Measurements from ENCODE around the gene HRH2.

HRH2 gene

GRCh38 chr5:175737481-175737880 is 79.6 kb downstream of the HRH2 start:
- no peak for TF ChIP-seq FOXP2 (optimal IDR thresholded peaks at IDR 0.05; ENCODE audit: borderline replicate concordance, extremely low read depth, extremely low read length, insufficient read depth)
- TF ChIP-seq, protein P1, sequence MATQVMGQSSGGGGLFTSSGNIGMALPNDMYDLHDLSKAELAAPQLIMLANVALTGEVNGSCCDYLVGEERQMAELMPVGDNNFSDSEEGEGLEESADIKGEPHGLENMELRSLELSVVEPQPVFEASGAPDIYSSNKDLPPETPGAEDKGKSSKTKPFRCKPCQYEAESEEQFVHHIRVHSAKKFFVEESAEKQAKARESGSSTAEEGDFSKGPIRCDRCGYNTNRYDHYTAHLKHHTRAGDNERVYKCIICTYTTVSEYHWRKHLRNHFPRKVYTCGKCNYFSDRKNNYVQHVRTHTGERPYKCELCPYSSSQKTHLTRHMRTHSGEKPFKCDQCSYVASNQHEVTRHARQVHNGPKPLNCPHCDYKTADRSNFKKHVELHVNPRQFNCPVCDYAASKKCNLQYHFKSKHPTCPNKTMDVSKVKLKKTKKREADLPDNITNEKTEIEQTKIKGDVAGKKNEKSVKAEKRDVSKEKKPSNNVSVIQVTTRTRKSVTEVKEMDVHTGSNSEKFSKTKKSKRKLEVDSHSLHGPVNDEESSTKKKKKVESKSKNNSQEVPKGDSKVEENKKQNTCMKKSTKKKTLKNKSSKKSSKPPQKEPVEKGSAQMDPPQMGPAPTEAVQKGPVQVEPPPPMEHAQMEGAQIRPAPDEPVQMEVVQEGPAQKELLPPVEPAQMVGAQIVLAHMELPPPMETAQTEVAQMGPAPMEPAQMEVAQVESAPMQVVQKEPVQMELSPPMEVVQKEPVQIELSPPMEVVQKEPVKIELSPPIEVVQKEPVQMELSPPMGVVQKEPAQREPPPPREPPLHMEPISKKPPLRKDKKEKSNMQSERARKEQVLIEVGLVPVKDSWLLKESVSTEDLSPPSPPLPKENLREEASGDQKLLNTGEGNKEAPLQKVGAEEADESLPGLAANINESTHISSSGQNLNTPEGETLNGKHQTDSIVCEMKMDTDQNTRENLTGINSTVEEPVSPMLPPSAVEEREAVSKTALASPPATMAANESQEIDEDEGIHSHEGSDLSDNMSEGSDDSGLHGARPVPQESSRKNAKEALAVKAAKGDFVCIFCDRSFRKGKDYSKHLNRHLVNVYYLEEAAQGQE (IDR thresholded peaks at IDR 0.05; ENCODE audit: insufficient read depth in 1 of 2, low read depth in 2 of 2, low read length in 2 of 2): no peak
- TF ChIP-seq POLR2AphosphoS5 (IDR thresholded peaks at IDR 0.05; ENCODE audit: low read depth, low read length): no peak

DNA sequence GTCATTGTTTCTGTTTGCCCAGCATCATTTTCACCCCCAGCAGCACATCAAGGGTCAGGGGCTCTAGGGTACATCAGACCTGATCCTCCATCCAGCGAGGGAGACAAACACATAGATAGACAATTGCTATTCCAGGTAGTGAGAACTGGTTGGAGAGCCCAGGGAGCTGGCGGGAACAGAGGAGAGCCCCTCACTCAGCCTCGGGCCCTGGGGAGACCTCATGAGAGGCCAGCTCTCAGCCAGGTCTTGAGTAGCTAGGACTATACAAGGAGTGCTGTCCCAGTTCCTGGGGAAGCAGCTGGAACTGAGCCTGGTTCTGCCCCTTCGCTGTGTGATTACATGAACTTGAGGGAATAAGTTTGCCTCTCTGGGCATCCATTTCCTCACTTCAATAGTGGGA is 80.3 kb downstream of the HRH2 start:
- TF ChIP-seq POLR2AphosphoS5 (IDR thresholded peaks at IDR 0.05; ENCODE audit: low read depth, low read length) (no peak), TAF1 (IDR thresholded peaks at IDR 0.05; ENCODE audit: borderline replicate concordance, insufficient read depth, low read length) (no peak), FOXP2 (optimal IDR thresholded peaks at IDR 0.05; ENCODE audit: borderline replicate concordance, extremely low read depth, extremely low read length, insufficient read depth) (no peak), SIN3A (IDR thresholded peaks at IDR 0.05; ENCODE audit: borderline replicate concordance, insufficient read depth, low read length) (no peak)
- TF ChIP-seq, protein P1 (IDR thresholded peaks at IDR 0.05; ENCODE audit: insufficient read depth in 1 of 2, low read depth in 2 of 2, low read length in 2 of 2): no peak

DNA sequence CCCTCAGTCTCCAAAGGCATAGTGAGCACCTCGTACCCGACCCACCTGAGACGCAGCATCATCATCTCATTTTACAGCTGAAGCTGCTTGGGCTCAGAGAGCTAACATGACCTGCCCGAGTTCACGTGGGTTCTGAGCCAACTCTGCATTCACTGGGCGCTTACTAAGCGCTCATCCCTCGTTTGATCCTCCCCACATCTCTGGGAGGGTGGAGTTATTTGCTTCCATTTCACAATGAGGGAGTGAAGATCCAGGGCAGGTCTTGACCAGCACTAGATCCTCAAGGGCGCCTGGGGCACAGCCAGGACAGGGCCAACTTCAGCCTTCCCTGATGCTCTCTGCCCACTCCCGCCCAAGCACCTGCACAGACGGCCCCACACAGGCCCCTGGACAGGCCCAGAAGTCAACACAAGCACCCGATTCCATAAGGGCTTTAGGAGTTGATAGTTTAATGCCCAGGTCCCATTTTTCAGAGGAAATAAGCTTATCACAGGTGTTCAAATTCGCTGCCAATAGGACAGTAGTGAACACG is 80.8 kb downstream of the HRH2 start:
- TF ChIP-seq, protein P1 (IDR thresholded peaks at IDR 0.05; ENCODE audit: insufficient read depth in 1 of 2, low read depth in 2 of 2, low read length in 2 of 2): no peak
- no peak for TF ChIP-seq POLR2AphosphoS5 (IDR thresholded peaks at IDR 0.05; ENCODE audit: low read depth, low read length)
- TF ChIP-seq SIN3A (IDR thresholded peaks at IDR 0.05; ENCODE audit: borderline replicate concordance, insufficient read depth, low read length): no peak
- no peak for TF ChIP-seq TAF1 (IDR thresholded peaks at IDR 0.05; ENCODE audit: borderline replicate concordance, insufficient read depth, low read length)
- no peak for TF ChIP-seq FOXP2 (optimal IDR thresholded peaks at IDR 0.05; ENCODE audit: borderline replicate concordance, extremely low read depth, extremely low read length, insufficient read depth)

DNA sequence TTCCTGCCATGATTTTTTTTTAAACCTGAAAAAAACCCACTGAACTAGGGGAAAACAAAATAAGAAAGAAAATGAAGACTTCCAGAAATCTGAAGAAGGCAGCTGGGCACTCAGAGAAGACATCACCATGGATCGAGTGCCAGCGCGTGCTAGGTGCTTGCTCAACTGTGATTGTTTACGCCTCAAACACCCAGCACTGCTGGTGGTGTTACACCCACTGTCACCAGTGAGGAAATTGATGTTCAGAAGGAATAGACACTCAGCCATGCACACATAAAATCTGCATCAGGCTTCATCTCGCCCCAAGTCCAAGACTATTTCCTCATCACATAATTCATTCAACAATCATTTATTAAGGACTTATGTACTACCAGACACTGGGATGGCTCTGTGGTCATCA is 82.1 kb downstream of the HRH2 start:
- TF ChIP-seq FOXP2 (optimal IDR thresholded peaks at IDR 0.05; ENCODE audit: borderline replicate concordance, extremely low read depth, extremely low read length, insufficient read depth): no peak
- TF ChIP-seq SIN3A (IDR thresholded peaks at IDR 0.05; ENCODE audit: borderline replicate concordance, insufficient read depth, low read length): no peak
- no peak for TF ChIP-seq POLR2AphosphoS5 (IDR thresholded peaks at IDR 0.05; ENCODE audit: low read depth, low read length)
- TF ChIP-seq, protein P1 (IDR thresholded peaks at IDR 0.05; ENCODE audit: insufficient read depth in 1 of 2, low read depth in 2 of 2, low read length in 2 of 2): no peak
- TF ChIP-seq TAF1 (IDR thresholded peaks at IDR 0.05; ENCODE audit: borderline replicate concordance, insufficient read depth, low read length): no peak

DNA sequence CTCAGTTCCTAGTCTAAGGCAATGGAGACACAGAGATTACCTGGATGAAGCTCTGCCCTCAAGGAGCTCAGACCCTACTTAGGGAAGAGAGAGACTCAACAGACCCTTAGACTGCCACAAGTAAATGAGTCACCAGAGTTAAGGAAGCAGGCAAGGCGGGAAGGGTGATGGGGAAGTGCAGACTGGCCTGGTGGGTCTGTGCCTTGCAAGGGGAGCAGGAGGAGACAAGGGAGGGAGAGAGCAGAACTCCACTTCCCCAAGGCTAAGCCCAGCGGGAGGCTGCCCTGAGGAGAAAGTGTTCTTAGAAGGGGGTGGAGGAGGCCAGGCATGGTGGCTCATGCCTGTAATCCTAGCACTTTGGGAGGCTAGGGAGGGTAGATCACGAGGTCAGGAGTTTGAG is 83.7 kb downstream of the HRH2 start:
- TF ChIP-seq POLR2AphosphoS5 (IDR thresholded peaks at IDR 0.05; ENCODE audit: low read depth, low read length) (no peak), FOXP2 (optimal IDR thresholded peaks at IDR 0.05; ENCODE audit: borderline replicate concordance, extremely low read depth, extremely low read length, insufficient read depth) (no peak), TAF1 (IDR thresholded peaks at IDR 0.05; ENCODE audit: borderline replicate concordance, insufficient read depth, low read length) (no peak), SIN3A (IDR thresholded peaks at IDR 0.05; ENCODE audit: borderline replicate concordance, insufficient read depth, low read length) (no peak)
- TF ChIP-seq, protein P1 (IDR thresholded peaks at IDR 0.05; ENCODE audit: insufficient read depth in 1 of 2, low read depth in 2 of 2, low read length in 2 of 2): no peak
